ELR (cell line): ENCODE measurements around the gene IL17RB.

Experiments
- DNase-seq: peaks from one replicate; pipeline ENCODE4 v3.0.0-alpha.2; 2015; ENCODE audit warnings: low read depth

IL17RB gene

GRCh38 chr3:53811143-53811927 is 35.0 kb upstream of the IL17RB start:
- no peak for DNase-seq

GRCh38 chr3:53812434-53812833 is 33.9 kb upstream of the IL17RB start:
- DNase-seq: no peak

- DNase-seq: no peak
Observed at GRCh38 chr3:53813229-53813628, 33.1 kb upstream of the IL17RB start.

- DNase-seq: no peak
Observed at GRCh38 chr3:53813876-53814275, 32.5 kb upstream of the IL17RB start.

GRCh38 chr3:53815067-53815466 is 31.3 kb upstream of the IL17RB start:
- DNase-seq: no peak

- no peak for DNase-seq
Observed at GRCh38 chr3:53815651-53816050, 30.7 kb upstream of the IL17RB start.

GRCh38 chr3:53816425-53816824 is 29.9 kb upstream of the IL17RB start:
- no peak for DNase-seq

GRCh38 chr3:53817211-53817610 is 29.2 kb upstream of the IL17RB start:
- no peak for DNase-seq

GRCh38 chr3:53817809-53818208 is 28.6 kb upstream of the IL17RB start:
- no peak for DNase-seq

- no peak for DNase-seq
Observed at GRCh38 chr3:53818221-53819162, 27.9 kb upstream of the IL17RB start.

GRCh38 chr3:53819163-53819868 is 27.1 kb upstream of the IL17RB start:
- DNase-seq: no peak

- no peak for DNase-seq
Observed at GRCh38 chr3:53820084-53820483, 26.3 kb upstream of the IL17RB start.

- DNase-seq: no peak
Observed at GRCh38 chr3:53820756-53821580, 25.4 kb upstream of the IL17RB start.

GRCh38 chr3:53821631-53822121 is 24.7 kb upstream of the IL17RB start:
- DNase-seq: no peak

- DNase-seq: no peak
Observed at GRCh38 chr3:53822331-53822741, 24.0 kb upstream of the IL17RB start.

GRCh38 chr3:53823026-53823955 is 23.1 kb upstream of the IL17RB start:
- no peak for DNase-seq

- DNase-seq: no peak
Observed at GRCh38 chr3:53823956-53824657, 22.3 kb upstream of the IL17RB start.

GRCh38 chr3:53824795-53825194 is 21.6 kb upstream of the IL17RB start:
- DNase-seq: no peak

- DNase-seq: no peak
Observed at GRCh38 chr3:53826048-53826447, 20.3 kb upstream of the IL17RB start.

- no peak for DNase-seq
Observed at GRCh38 chr3:53828581-53828980, 17.8 kb upstream of the IL17RB start.
